SU-DHL-6 (cell line): ENCODE data around the gene OR8I2.

Experiments used
- CTCF ChIP-seq: fragments of 200-600 bp; sonication (generic); IDR thresholded peaks from one replicate; pipeline ENCODE4 v1.5.1; 2017; ENCODE audit warnings: antibody characterized with exemption, mild to moderate bottlenecking, low read length, moderate library complexity; ENCODE audit not compliant: insufficient read depth, poor library complexity, severe bottlenecking
- EZH2phosphoT487 ChIP-seq: fragments of 200-600 bp; sonication (generic), shearing (Covaris generic); conservative IDR thresholded peaks from 2 replicates; pipeline ENCODE4 v1.6.1; 2018; ENCODE audit warnings: mild to moderate bottlenecking, antibody characterized with exemption, low read length, moderate library complexity, mixed read lengths

GRCh38 chr11:56122073-56122472 is 29.0 kb downstream of the OR8I2 start, which contains the start of gene OR8H3:
- TF ChIP-seq EZH2phosphoT487 (no peak), CTCF (no peak)
